Tibial nerve (tissue), 4 donors: Measurements from ENCODE around the gene ST3GAL6. TPM values are rescaled to one million over a fixed set of nuclear protein-coding genes. Genes with fewer than 3 reads are reported as not detected.

ENCODE experiments used
- DNase-seq, 2 donors: peaks; one replicate each; pipeline ENCODE4 v3.0.0-alpha.2; 2019; ENCODE audit warnings: low spot score in 2 of 2
- H3K27ac ChIP-seq, 4 donors: fragments of 200-600 bp; sonication (generic) in 3 of 4; one replicate each; pipeline ENCODE4 v1.5.1; 2017 to 2019; ENCODE audit warnings: mild to moderate bottlenecking in 1 of 4
- H3K27me3 ChIP-seq, 2 donors: fragments of 200-600 bp; sonication (generic) in 1 of 2; one replicate each; pipeline versions ENCODE4 v1.5.1 to v1.6.0; 2017 to 2019
- H3K36me3 ChIP-seq, 3 donors: fragments of 200-600 bp; sonication (generic); one replicate each; pipeline ENCODE4 v1.5.1; 2018 to 2019
- H3K4me1 ChIP-seq, 4 donors: fragments of 200-600 bp; sonication (generic) in 3 of 4; one replicate each; pipeline ENCODE4 v1.5.1; 2017 to 2019
- H3K4me3 ChIP-seq, 4 donors: fragments of 200-600 bp; sonication (generic) in 3 of 4; one replicate each; pipeline ENCODE4 v1.5.1; 2017 to 2019; ENCODE audit warnings: mild to moderate bottlenecking in 1 of 4, moderate library complexity in 1 of 4
- H3K9me3 ChIP-seq, 4 donors: fragments of 200-600 bp; sonication (generic) in 3 of 4; one replicate each; pipeline ENCODE4 v1.5.1; 2017 to 2019
- CTCF ChIP-seq, 5 experiments: fragments of 200-600 bp in 3 of 5; fragments of 450-650 bp in 2 of 5; sonication (generic) in 3 of 5; IDR thresholded peaks; one replicate each; pipeline ENCODE4 v1.5.1; 2016 to 2019; ENCODE audit warnings: antibody characterized with exemption in 5 of 5, mild to moderate bottlenecking in 3 of 5, moderate library complexity in 2 of 5
- EP300 ChIP-seq, 2 donors: sonication (generic); formaldehyde crosslinking; IDR thresholded peaks; one replicate each; pipeline ENCODE4 v1.6.1; 2017; ENCODE audit warnings: antibody characterized with exemption in 2 of 2, mild to moderate bottlenecking in 1 of 2
- POLR2A ChIP-seq, 2 donors: fragments of 450-650 bp; IDR thresholded peaks; one replicate each; pipeline ENCODE4 v1.6.1; 2017; ENCODE audit warnings: antibody characterized with exemption in 2 of 2, mild to moderate bottlenecking in 2 of 2, moderate library complexity in 2 of 2
- WGBS, 2 donors: methylation state at CpG; one replicate each; pipeline ENCODE4 v1.1.5; 2018; 5-methylcytosine and 5-hydroxymethylcytosine counted together
- total RNA-seq, 4 donors: library from RNA; depleted of rRNA; stranded (reverse); fragments of >200 nt; gene quantifications; one replicate each; pipeline ENCODE4 v1.1.0, GENCODE V29; 2016

The ST3GAL6 gene
- total RNA-seq, 4 donors from 2014 or later, result 9.2 to 54.6 (median 10.1) TPM

- no peak for TF ChIP-seq POLR2A (IDR thresholded peaks at IDR 0.05)
- TF ChIP-seq CTCF (IDR thresholded peaks at IDR 0.05), result no peak
- TF ChIP-seq EP300 (IDR thresholded peaks at IDR 0.05), result no peak
- H3K36me3 ChIP-seq, result peaks cover 0 to 51% (median 0%) of the 10 kb centered on the region in 3 donors
- 89 to 93% methylated on average over 6 of the region's 6 CpGs for WGBS, 2 donors
Measured at GRCh38 chr3:98805571-98805970, 42.4 kb downstream of the ST3GAL6 start.

GRCh38 chr3:98806521-98806920 lies 43.4 kb downstream of the ST3GAL6 start:
- 79 to 90% methylated on average over 1 of the region's 1 CpG for WGBS, 2 donors
- no peak for DNase-seq
- Histone ChIP-seq H3K27ac (no peak overlapping the region), H3K36me3 (peaks cover 0 to 47% (median 0%) of the 10 kb centered on the region in 3 donors), H3K27me3 (no peaks in the 10 kb centered on the region), H3K9me3 (no peaks in the 10 kb centered on the region), H3K4me1 (peaks cover 0 to 8% (median 2%) of the 10 kb centered on the region in 4 donors), H3K4me3 (no peak overlapping the region)
- no peak for TF ChIP-seq CTCF (IDR thresholded peaks at IDR 0.05)

More at GRCh38 chr3:98805571-98805970, 42.4 kb downstream of the ST3GAL6 start:
- Histone ChIP-seq H3K27ac (no peak overlapping the region), H3K9me3 (no peaks in the 10 kb centered on the region), H3K27me3 (no peaks in the 10 kb centered on the region), H3K4me1 (peaks cover 0 to 8% (median 0%) of the 10 kb centered on the region in 4 donors), H3K4me3 (no peak overlapping the region)
- no peak for DNase-seq

- TF ChIP-seq CTCF (IDR thresholded peaks at IDR 0.05) (no peak), EP300 (IDR thresholded peaks at IDR 0.05) (no peak), POLR2A (IDR thresholded peaks at IDR 0.05) (no peak)
- 93 to 97% methylated on average over 4 of the region's 4 CpGs for WGBS, 2 donors
- DNase-seq, result no peak
- peaks cover 0 to 44% (median 0%) of the 10 kb centered on the region in 3 donors for H3K36me3 ChIP-seq
- H3K9me3 ChIP-seq, result no peaks in the 10 kb centered on the region
- H3K27me3 ChIP-seq, result no peaks in the 10 kb centered on the region
- H3K4me1 ChIP-seq, result peaks cover 0 to 8% (median 2%) of the 10 kb centered on the region in 4 donors
- no peak overlapping the region for H3K27ac ChIP-seq
- no peak overlapping the region for H3K4me3 ChIP-seq
Measured at GRCh38 chr3:98807011-98807410, 43.9 kb downstream of the ST3GAL6 start.

- Histone ChIP-seq H3K4me3 (no peak overlapping the region), H3K27ac (no peak overlapping the region), H3K4me1 (peaks cover 0 to 8% (median 2%) of the 10 kb centered on the region in 4 donors), H3K9me3 (no peaks in the 10 kb centered on the region), H3K36me3 (peaks cover 0 to 44% (median 0%) of the 10 kb centered on the region in 3 donors), H3K27me3 (no peaks in the 10 kb centered on the region)
- TF ChIP-seq EP300 (IDR thresholded peaks at IDR 0.05) (no peak), CTCF (IDR thresholded peaks at IDR 0.05) (no peak), POLR2A (IDR thresholded peaks at IDR 0.05) (no peak)
- 89 to 100% methylated on average over 1 of the region's 1 CpG for WGBS, 2 donors
- DNase-seq, result no peak
Measured at GRCh38 chr3:98807561-98807960, 44.4 kb downstream of the ST3GAL6 start.

GRCh38 chr3:98808071-98808470 lies 44.9 kb downstream of the ST3GAL6 start:
- H3K36me3 ChIP-seq, result peaks cover 0 to 44% (median 0%) of the 10 kb centered on the region in 3 donors
- no peaks in the 10 kb centered on the region for H3K27me3 ChIP-seq
- TF ChIP-seq CTCF (IDR thresholded peaks at IDR 0.05), result no peak
- TF ChIP-seq POLR2A (IDR thresholded peaks at IDR 0.05), result no peak
- no peak for TF ChIP-seq EP300 (IDR thresholded peaks at IDR 0.05)
- DNase-seq, result no peak
- no peak overlapping the region for H3K27ac ChIP-seq
- H3K9me3 ChIP-seq, result no peaks in the 10 kb centered on the region
- H3K4me1 ChIP-seq, result peaks cover 0 to 8% (median 2%) of the 10 kb centered on the region in 4 donors
- 93 to 95% methylated on average over 2 of the region's 2 CpGs for WGBS, 2 donors
- no peak overlapping the region for H3K4me3 ChIP-seq
